Activated naive CD8-positive, alpha-beta T cell treated with anti-CD3 and anti-CD28 coated beads, Interleukin-2, amount 50 U/mL, for 24 hours (primary cell): ENCODE measurements around the gene PPP2R2B.

Experiments
- ATAC-seq: fragments of 150-1000 bp; cut with Tn5 transposase; one replicate; pipeline ENCODE4 v1.10.0; 2021
- DNase-seq: peaks from one replicate; pipeline ENCODE4 v3.0.0; 2021
- H3K27ac Mint-ChIP-seq: one replicate; pipeline ENCODE4 v1.8.0; 2021; ENCODE audit warnings: mild to moderate bottlenecking, mixed read lengths
- H3K27me3 Mint-ChIP-seq: one replicate; pipeline ENCODE4 v1.8.0; 2021; ENCODE audit warnings: mixed read lengths
- H3K36me3 Mint-ChIP-seq: one replicate; pipeline ENCODE4 v1.8.0; 2021; ENCODE audit warnings: low read depth, mixed read lengths
- H3K4me1 Mint-ChIP-seq: one replicate; pipeline ENCODE4 v1.8.0; 2021; ENCODE audit warnings: mixed read lengths
- H3K4me3 Mint-ChIP-seq: one replicate; pipeline ENCODE4 v1.8.0; 2021; ENCODE audit warnings: mild to moderate bottlenecking, moderate library complexity, mixed read lengths
- H3K9me3 Mint-ChIP-seq: one replicate; pipeline ENCODE4 v1.8.0; 2021; ENCODE audit warnings: mixed read lengths

The PPP2R2B gene

GRCh38 chr5:146794326-146795029 lies 84.1 kb downstream of the PPP2R2B start:
- ATAC-seq (no peak), DNase-seq (no peak)
- Mint-ChIP-seq H3K4me1 (peaks cover 16% of the 10 kb centered on the region), H3K36me3 (no peaks in the 10 kb centered on the region), H3K27ac (no peak overlapping the region), H3K9me3 (no peaks in the 10 kb centered on the region), H3K27me3 (no peaks in the 10 kb centered on the region), H3K4me3 (no peak overlapping the region)

- no peak overlapping the region for H3K4me3 Mint-ChIP-seq
- no peak for DNase-seq
- H3K27ac Mint-ChIP-seq = no peak overlapping the region
- no peak for ATAC-seq
- peaks cover 16% of the 10 kb centered on the region for H3K4me1 Mint-ChIP-seq
- no peaks in the 10 kb centered on the region for H3K36me3 Mint-ChIP-seq
- H3K9me3 Mint-ChIP-seq = no peaks in the 10 kb centered on the region
- no peaks in the 10 kb centered on the region for H3K27me3 Mint-ChIP-seq
Measured at GRCh38 chr5:146793709-146794108, 84.8 kb downstream of the PPP2R2B start.

GRCh38 chr5:146791471-146791870 lies 87.1 kb downstream of the PPP2R2B start:
- Mint-ChIP-seq H3K9me3 (no peaks in the 10 kb centered on the region), H3K4me3 (no peak overlapping the region), H3K27ac (no peak overlapping the region), H3K36me3 (no peaks in the 10 kb centered on the region), H3K4me1 (peaks cover 16% of the 10 kb centered on the region), H3K27me3 (no peaks in the 10 kb centered on the region)
- ATAC-seq (no peak), DNase-seq (no peak)

GRCh38 chr5:146789712-146790653 lies 88.6 kb downstream of the PPP2R2B start:
- H3K4me1 Mint-ChIP-seq = peaks cover 8% of the 10 kb centered on the region
- no peak for ATAC-seq
- no peaks in the 10 kb centered on the region for H3K36me3 Mint-ChIP-seq
- no peak for DNase-seq
- H3K27ac Mint-ChIP-seq = no peak overlapping the region
- no peaks in the 10 kb centered on the region for H3K9me3 Mint-ChIP-seq
- H3K4me3 Mint-ChIP-seq = no peak overlapping the region
- H3K27me3 Mint-ChIP-seq = no peaks in the 10 kb centered on the region

GRCh38 chr5:146788898-146789297 lies 89.7 kb downstream of the PPP2R2B start:
- Mint-ChIP-seq H3K9me3 (no peaks in the 10 kb centered on the region), H3K4me3 (no peak overlapping the region), H3K4me1 (peaks cover under 1% of the 10 kb centered on the region), H3K27ac (no peak overlapping the region), H3K36me3 (no peaks in the 10 kb centered on the region), H3K27me3 (no peaks in the 10 kb centered on the region)
- ATAC-seq (no peak), DNase-seq (no peak)

- DNase-seq (no peak), ATAC-seq (no peak)
- Mint-ChIP-seq H3K27me3 (no peaks in the 10 kb centered on the region), H3K9me3 (no peaks in the 10 kb centered on the region), H3K4me3 (no peak overlapping the region), H3K27ac (no peak overlapping the region), H3K4me1 (no peaks in the 10 kb centered on the region), H3K36me3 (peaks cover 3% of the 10 kb centered on the region)
Measured at GRCh38 chr5:146785065-146785464, 93.5 kb downstream of the PPP2R2B start.

- Mint-ChIP-seq H3K4me1 (no peaks in the 10 kb centered on the region), H3K4me3 (no peak overlapping the region), H3K27me3 (no peaks in the 10 kb centered on the region), H3K36me3 (peaks cover 3% of the 10 kb centered on the region), H3K27ac (no peak overlapping the region), H3K9me3 (no peaks in the 10 kb centered on the region)
- DNase-seq (no peak), ATAC-seq (no peak)
Measured at GRCh38 chr5:146781157-146781556, 97.4 kb downstream of the PPP2R2B start.

- H3K27me3 Mint-ChIP-seq = no peaks in the 10 kb centered on the region
- no peaks in the 10 kb centered on the region for H3K4me1 Mint-ChIP-seq
- H3K4me3 Mint-ChIP-seq = no peak overlapping the region
- H3K9me3 Mint-ChIP-seq = peaks cover 4% of the 10 kb centered on the region
- DNase-seq (no peak), ATAC-seq (no peak)
- peaks cover 3% of the 10 kb centered on the region for H3K36me3 Mint-ChIP-seq
- no peak overlapping the region for H3K27ac Mint-ChIP-seq
Measured at GRCh38 chr5:146779211-146779869, 99.2 kb downstream of the PPP2R2B start.

GRCh38 chr5:146778795-146779194 lies 99.8 kb downstream of the PPP2R2B start:
- Mint-ChIP-seq H3K9me3 (peaks cover 4% of the 10 kb centered on the region), H3K27me3 (no peaks in the 10 kb centered on the region), H3K4me1 (no peaks in the 10 kb centered on the region), H3K4me3 (no peak overlapping the region), H3K27ac (no peak overlapping the region), H3K36me3 (peaks cover 3% of the 10 kb centered on the region)
- no peak for ATAC-seq
- no peak for DNase-seq

- ATAC-seq = no peak
- Mint-ChIP-seq H3K9me3 (peaks cover 4% of the 10 kb centered on the region), H3K4me3 (no peak overlapping the region), H3K27me3 (no peaks in the 10 kb centered on the region), H3K36me3 (peaks cover 3% of the 10 kb centered on the region), H3K4me1 (no peaks in the 10 kb centered on the region), H3K27ac (no peak overlapping the region)
- DNase-seq = no peak
Measured at GRCh38 chr5:146778261-146778660, 100.3 kb downstream of the PPP2R2B start.

GRCh38 chr5:146772881-146773466 lies 105.6 kb downstream of the PPP2R2B start:
- H3K4me3 Mint-ChIP-seq = no peak overlapping the region

GRCh38 chr5:146770980-146771379 lies 107.6 kb downstream of the PPP2R2B start:
- ATAC-seq (no peak), DNase-seq (no peak)
- no peaks in the 10 kb centered on the region for H3K4me1 Mint-ChIP-seq
- no peak overlapping the region for H3K27ac Mint-ChIP-seq
- peaks cover 8% of the 10 kb centered on the region for H3K9me3 Mint-ChIP-seq
- no peaks in the 10 kb centered on the region for H3K36me3 Mint-ChIP-seq
- no peaks in the 10 kb centered on the region for H3K27me3 Mint-ChIP-seq
- H3K4me3 Mint-ChIP-seq = no peak overlapping the region

More at GRCh38 chr5:146772881-146773466, 105.6 kb downstream of the PPP2R2B start:
- Mint-ChIP-seq H3K36me3 (no peaks in the 10 kb centered on the region), H3K9me3 (peaks cover 8% of the 10 kb centered on the region), H3K4me1 (no peaks in the 10 kb centered on the region), H3K27ac (no peak overlapping the region), H3K27me3 (no peaks in the 10 kb centered on the region)
- ATAC-seq (no peak), DNase-seq (no peak)

- no peak for ATAC-seq
- no peak for DNase-seq
- Mint-ChIP-seq H3K9me3 (peaks cover 6% of the 10 kb centered on the region), H3K27ac (no peak overlapping the region), H3K27me3 (no peaks in the 10 kb centered on the region), H3K4me3 (no peak overlapping the region), H3K36me3 (no peaks in the 10 kb centered on the region), H3K4me1 (peaks cover 2% of the 10 kb centered on the region)
Measured at GRCh38 chr5:146770546-146770945, 108.0 kb downstream of the PPP2R2B start.

- peaks cover 4% of the 10 kb centered on the region for H3K9me3 Mint-ChIP-seq
- peaks cover 3% of the 10 kb centered on the region for H3K4me1 Mint-ChIP-seq
- H3K27ac Mint-ChIP-seq = no peak overlapping the region
- no peak overlapping the region for H3K4me3 Mint-ChIP-seq
- DNase-seq = no peak
- no peak for ATAC-seq
- H3K27me3 Mint-ChIP-seq = no peaks in the 10 kb centered on the region
- H3K36me3 Mint-ChIP-seq = no peaks in the 10 kb centered on the region
Measured at GRCh38 chr5:146767534-146767933, 111.0 kb downstream of the PPP2R2B start.
